HG03025 (cell line): ENCODE measurements around the gene NAT9.

Experiments used
- ATAC-seq: cut with Tn5 transposase; IDR thresholded peaks from one replicate; pipeline ENCODE4 v1.9.1; 2021; ENCODE audit warnings: mild to moderate bottlenecking, moderate library complexity; ENCODE audit not compliant: unreplicated experiment, low FRiP score

Gene NAT9

DNA sequence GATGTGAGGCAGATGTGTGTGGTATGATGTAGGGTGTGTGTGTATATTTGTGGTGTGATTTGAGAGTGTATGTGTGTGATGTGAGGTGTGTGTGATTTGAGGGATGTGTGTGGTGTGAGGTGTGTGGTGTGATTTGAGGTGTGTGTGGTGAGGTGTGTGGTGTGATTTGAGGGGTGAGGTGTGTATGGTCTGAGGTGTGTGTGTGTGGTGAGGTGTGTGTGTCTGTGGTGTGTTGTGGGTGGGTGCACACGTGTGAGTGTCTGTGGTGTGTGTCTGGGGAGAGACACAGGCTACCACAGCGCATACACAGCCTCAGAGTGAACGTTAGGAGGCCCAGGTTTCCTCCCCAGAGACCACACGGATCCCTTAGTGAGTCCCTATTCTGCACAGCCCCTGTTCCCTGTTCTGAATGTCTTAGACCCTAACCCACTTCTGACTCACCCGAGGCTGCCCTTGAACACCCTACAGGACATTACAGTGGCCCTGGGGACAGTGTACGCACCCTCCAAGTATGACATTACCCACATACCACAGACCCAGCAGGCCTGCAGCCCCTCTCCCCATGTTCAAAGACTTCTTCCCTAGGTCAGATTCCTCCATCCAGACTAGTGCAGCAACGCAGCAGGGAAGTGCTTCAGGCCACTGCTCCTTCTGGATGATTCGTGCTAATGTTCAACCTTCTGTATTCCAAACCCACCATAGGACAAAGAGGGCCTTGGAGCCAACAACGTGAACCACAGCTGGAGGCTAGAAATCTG lies 42.6 kb downstream of the NAT9 start:
- ATAC-seq = no peak

DNA sequence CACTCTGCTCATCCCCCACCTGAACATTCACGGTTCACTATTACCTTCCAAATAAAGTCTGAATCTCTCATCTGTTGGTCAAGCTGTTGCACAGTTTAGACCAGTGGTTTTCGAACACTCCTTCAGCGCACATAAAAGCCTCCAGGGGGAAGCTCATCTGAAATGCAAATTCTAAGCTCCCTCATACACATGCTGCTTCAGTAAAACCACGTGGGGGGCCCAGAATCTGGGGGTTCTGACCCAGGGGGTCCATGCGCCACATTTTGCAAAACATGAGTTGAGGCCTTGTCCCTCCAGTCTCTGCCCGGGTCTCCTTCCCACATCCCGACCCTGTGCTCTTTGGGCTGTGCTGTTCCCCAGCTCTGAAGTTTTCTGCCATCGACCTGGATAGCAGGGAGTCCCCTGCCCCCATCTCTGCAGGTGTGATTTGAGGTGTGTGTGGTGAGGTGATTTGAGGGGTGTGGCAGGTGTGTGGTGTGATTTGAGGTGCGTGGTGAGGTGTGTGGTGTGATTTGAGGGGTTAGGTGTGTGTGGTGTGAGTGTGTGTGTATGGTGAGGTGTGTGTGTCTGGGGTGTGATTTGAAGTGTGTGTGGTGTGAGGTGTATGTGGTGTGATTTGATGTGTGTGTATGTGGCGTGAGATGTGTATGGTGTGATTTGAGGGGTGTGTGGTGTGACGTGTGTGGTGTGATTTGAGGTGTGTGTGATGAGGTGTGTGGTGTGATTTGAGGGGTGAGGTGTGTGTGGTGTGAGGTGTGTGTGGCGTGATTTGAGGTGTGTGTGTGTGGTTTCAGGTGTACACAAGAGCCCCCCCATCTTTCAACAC lies 43.9 kb downstream of the NAT9 start:
- no peak for ATAC-seq

DNA sequence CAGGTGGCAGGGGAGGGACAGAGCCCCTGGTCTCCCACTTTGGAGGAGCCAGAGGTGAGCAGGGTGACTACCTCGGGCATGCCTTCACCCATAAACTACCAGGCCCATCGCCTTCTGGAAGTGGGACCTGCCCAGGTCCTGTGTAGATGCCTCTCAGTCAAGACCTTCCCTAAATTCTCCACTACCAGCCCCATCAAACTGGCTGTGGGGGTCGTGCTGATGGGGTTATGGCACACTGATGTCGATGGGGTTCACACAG lies 44.9 kb downstream of the NAT9 start:
- ATAC-seq = no peak

DNA sequence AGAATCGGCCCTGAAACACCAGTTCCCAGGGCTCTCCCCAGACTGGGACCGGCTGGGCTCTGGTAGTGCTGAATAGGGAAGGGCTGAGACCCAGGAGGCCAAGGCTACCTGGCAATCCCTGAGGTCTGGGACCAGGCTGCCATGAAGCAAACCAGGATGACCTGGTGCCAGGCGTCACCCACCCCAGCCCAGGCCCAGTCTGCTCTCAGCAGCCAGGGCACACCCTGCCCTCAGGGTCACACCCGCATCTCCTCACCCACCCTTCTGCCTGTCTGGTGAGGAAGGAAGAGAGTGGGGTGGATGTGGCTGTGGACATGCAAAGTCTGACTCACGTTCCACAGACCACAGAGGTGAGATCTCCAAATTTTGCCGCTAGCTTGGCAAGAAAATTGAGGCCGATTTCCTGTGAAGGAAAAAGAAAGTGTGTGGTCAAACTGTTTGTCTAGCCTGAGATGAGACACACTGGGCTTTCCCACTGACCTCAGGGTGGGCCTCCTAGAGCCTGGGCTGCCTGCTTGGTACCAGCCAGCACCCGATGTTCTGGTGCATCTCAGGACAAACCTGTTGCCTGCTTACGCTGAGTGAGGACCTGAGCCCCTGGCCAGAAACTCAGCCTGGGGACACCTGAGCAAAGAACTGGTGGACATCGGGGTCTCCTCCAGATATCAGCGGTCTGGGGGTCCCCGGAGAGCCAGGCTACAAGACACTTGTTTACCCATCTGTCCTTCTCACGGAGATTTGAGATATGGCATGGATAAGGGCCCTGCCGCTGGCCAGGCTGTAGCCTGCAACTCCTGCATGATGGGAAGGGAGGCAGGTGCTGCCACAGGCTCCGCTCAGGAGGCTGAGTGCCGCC lies 45.4 kb downstream of the NAT9 start:
- ATAC-seq = no peak

DNA sequence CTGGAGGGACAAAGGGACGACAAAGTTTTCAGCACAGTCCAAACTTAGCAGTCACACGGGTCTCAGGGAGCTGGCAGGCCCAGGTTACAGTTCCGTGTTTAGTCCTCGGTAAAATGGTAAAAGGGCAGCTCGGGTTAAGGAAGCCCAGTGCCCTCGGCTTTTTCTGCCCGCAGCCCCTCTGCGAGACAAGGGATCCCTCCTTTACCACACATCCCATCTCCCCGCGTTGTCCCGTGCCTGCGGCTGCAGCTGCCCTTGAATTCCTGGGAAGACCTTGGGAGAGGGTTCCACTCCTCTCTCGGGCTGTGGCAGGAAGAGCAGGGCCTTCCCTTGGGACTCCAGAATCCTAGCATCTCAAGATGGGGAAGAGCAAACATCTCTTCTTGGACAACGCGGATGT lies 46.3 kb downstream of the NAT9 start:
- ATAC-seq = no peak

DNA sequence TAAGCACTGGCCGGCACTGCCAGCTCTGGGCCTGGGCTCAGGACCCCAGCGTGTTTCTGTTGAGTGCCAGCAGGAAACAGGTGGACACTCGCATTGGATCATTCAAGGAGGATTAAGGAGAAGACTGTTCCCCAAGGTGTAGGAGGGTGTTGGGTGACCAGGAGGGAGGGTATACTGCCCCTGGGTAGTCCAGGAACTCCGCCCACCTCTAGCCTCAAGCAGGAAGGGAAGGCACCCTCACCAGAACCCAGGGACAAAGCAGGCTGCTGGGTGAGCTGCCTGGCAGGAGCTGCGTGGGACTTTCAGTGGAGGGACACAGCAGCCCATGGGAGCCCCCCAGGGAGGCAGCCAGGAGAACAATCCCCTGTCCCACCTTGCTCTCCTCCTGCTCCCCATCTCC lies 46.8 kb downstream of the NAT9 start:
- ATAC-seq = no peak

DNA sequence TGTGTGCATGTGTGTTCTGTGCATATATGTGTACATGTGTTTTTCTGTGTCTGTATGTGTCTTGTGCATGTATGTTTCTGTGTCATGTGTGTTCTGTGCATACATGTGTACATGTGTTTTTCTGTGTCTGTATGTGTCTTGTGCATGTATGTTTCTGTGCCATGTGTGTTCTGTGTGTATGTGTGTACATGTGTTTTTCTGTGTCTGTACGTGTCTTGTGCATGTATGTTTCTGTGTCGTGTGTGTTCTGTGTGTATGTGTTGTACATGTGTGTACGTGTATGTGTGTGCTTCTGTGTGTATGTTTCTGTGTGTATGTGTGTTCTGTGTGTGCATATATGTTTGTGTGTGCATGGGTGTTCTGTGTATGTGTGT lies 47.5 kb downstream of the NAT9 start:
- ATAC-seq = no peak

DNA sequence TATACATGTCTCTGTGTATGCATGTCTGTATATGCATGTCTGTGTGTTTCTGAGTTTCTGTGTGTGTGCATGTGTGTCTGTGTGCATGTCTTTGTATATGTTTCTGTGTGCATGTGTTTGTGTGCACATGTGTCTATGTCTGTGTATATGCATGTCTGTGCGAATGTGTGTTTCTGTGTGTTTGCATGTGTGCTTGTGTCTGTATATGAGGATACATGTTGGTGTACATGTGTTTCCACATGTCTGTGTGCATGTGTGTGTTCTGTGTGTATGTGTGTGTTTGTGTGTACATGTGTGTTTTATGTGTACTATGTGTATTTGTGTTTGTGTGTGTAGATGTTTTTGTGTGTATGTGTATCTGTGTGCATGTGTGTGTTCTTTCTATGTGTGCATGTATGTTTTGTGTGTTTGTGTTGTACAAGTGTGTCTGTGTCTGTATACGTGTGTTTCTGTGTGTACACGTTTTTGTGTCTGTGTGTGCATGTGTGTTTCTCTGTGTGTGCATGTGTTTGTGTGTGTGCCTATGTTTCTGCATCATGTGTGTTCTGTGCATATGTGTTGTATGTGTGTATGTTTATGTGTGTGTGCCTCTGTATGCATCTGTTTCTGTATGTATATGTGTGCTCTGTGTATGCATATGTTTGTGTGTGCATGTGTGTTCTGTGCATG lies 48.0 kb downstream of the NAT9 start:
- ATAC-seq = no peak

DNA sequence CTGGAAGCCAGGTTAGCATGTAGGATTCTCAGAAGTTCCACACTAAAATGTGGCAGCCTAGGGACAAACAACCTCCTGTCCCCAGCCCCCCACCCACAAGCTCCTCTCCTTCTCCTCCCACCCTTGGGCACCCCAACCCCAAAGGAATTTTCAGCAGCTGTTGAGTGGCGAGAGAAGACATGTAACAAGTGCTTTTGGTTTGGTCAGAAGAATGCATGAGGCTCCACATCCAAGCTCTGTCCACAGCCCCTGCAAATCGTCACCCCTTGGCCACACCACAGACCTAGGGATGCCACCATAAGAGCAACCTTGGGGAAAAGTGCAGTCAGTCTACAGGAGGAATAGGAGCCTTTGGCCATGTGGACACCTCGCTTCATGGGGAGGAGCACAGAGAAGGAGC lies 51.0 kb downstream of the NAT9 start:
- ATAC-seq = no peak

DNA sequence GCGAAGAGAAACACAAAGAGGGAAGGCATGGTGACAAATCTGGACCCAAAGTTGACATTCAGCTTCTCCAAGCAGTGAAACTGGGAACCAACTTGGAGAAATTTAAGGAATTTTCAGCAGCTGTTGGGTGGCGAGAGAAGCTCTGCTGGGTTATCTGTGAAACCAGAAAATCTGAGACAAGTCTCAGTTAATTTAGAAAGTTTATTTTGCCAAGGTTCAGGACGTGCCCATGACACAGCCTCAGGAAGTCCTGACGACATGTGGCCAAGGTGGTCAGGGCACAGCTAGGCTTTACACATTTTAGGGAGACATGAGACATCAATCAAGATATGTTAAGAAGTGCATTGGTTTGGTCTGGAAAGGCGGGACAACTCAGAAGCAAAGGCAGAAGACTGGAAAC lies 52.3 kb downstream of the NAT9 start:
- ATAC-seq = no peak

DNA sequence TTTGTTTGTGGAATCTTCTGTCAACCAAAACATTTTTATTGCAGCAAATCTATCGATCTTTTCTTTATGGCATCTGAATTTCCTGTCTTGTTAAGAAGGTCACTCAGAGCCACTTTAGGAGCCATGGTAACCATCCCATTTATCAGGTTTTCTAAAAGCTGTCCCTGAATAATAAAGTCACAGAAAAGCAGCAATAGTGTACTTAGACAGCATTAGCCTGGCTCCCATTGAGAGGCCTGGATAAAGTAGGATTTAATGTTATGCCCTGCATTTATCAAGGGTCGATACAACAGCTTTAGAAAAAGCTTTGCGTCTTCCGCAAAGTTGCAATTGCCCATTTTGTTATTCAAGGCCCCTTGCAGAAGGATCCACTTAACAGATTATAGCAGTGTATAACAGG lies 53.4 kb downstream of the NAT9 start:
- ATAC-seq = no peak
